ENCODE data around the gene BLOC1S3. TPM values are rescaled to one million over a fixed set of nuclear protein-coding genes. Genes with fewer than 3 reads are reported as not detected.

Gene BLOC1S3
- total and polyA plus RNA-seq, 9 donors, result 1.8 to 8.4 (median 7.2) TPM

DNA sequence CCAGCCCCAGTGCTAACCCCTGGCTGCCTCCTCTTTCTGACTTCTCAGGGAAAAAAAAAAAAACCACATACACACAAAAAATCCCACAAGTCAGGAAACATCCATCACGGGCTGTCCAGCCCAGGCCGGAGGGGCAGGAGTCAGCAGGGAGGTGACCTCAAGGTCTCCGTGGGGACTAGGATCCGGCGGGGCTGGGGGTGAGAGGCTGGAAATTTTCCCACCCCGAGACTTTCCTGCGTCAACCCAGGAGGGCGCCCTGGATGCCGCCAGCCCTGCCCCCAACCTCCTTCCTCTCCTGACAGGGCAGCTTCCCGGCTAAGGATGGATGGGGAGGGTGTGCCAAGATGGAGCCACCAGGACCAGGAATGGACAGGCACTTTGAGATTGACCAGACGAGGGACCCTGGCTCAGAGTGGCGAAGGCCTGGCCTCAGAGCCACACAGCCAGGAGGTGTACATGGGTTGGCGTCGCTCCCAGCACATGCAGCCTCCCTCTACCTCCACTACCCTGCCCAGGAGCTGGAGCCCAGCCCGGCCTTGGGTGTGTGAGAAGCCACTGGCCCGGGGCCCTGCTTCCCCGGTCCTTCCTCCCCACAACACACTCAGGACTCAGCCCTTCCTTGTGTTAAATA lies 33.3 kb downstream of the BLOC1S3 start:
- Histone ChIP-seq H3K27me3 (ENCODE audit: control insufficient read depth, insufficient read depth, low read length) (peaks cover 32% of the 10 kb centered on the region), H3K9me3 (replicated peaks; ENCODE audit: control insufficient read depth, low read depth, low read length) (no peaks in the 10 kb centered on the region), H3K27ac (ENCODE audit: low read length) (peak overlapping the region; percentile 47), H3K4me1 (ENCODE audit: control insufficient read depth, insufficient read depth, low read length) (peaks cover 17% of the 10 kb centered on the region), H3K4me3 (ENCODE audit: low read length) (no peak overlapping the region), H3K36me3 (ENCODE audit: control insufficient read depth, insufficient read depth, low read length) (no peaks in the 10 kb centered on the region)
- 40% methylated on average over 4 of the region's 17 CpGs for WGBS (ENCODE audit: insufficient coverage)
- peak; percentile 25 for DNase-seq

DNA sequence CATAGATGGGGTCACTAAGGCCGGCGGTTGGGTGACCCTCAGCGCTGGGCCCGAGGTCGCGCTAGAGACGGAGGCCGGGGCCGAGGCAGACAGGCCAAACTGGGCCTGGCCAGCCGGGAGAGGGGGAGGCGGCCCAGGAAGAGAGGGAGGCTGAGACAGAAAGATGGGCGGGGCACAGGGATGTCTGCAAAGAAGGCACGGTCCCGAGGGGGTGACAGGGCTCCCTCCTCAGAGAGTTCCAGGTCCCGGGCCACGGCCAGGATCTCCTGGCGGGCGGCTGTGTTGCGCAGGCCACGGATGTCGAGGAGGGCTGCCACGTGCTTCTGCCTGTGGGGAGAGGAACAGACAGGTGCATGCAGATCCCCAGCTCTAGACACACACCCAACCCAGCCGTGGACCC lies 34.4 kb downstream of the BLOC1S3 start:
- WGBS (ENCODE audit: insufficient coverage), result 82% methylated on average over 18 of the region's 23 CpGs
- Histone ChIP-seq H3K27me3 (ENCODE audit: control insufficient read depth, insufficient read depth, low read length) (peaks cover 44% of the 10 kb centered on the region), H3K4me1 (ENCODE audit: control insufficient read depth, insufficient read depth, low read length) (peaks cover 22% of the 10 kb centered on the region), H3K27ac (ENCODE audit: low read length) (no peak overlapping the region), H3K9me3 (replicated peaks; ENCODE audit: control insufficient read depth, low read depth, low read length) (no peaks in the 10 kb centered on the region), H3K36me3 (ENCODE audit: control insufficient read depth, insufficient read depth, low read length) (no peaks in the 10 kb centered on the region), H3K4me3 (ENCODE audit: low read length) (no peak overlapping the region)
- DNase-seq, result no peak

DNA sequence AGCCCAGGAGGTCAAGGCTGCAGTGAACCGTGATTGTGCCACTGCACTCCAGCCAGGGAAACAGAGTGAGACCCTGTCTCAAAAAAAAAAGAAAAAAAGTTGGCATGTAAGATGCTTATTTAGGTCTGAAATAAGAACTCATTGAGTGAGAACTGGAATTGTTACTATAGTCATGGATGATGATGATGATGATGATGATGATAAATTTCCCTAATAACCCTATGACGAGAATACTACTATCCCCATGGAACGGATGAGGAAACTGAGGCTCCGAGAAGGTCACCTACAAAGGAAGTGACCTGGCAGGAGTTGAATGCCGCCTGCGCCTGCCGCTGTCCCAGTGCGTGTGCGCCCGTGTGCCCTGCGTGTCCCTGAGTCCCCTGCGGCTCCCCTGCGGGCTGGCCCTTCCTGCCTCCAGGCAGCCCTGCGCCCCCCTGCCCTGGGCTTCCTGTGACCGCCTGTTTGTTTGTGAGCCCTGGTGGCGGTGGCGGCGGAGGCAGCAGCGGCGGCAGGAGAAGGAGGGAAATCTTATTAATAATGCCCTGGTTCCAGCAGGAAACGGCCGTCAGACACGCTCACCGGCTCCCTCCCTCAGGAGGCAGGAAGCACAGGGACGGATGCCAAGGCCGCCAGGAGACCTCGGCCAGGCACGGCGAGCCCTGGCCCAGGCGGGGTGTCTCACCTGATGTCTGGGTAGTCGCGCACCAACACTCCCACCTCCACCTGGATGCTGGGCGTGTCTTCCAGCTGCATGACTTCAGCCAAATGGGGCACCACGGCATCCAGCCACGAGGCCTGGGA lies 37.0 kb downstream of the BLOC1S3 start:
- H3K9me3 ChIP-seq (replicated peaks; ENCODE audit: control insufficient read depth, low read depth, low read length), result no peaks in the 10 kb centered on the region
- no peaks in the 10 kb centered on the region for H3K36me3 ChIP-seq (ENCODE audit: control insufficient read depth, insufficient read depth, low read length)
- peaks cover 27% of the 10 kb centered on the region for H3K4me1 ChIP-seq (ENCODE audit: control insufficient read depth, insufficient read depth, low read length)
- peaks cover 61% of the 10 kb centered on the region for H3K27me3 ChIP-seq (ENCODE audit: control insufficient read depth, insufficient read depth, low read length)
- WGBS (ENCODE audit: insufficient coverage), result 26% methylated on average over 27 of the region's 35 CpGs
- H3K27ac ChIP-seq (ENCODE audit: low read length), result peak overlapping the region; percentile 13
- no peak overlapping the region for H3K4me3 ChIP-seq (ENCODE audit: low read length)
- peak; percentile 18 for DNase-seq

DNA sequence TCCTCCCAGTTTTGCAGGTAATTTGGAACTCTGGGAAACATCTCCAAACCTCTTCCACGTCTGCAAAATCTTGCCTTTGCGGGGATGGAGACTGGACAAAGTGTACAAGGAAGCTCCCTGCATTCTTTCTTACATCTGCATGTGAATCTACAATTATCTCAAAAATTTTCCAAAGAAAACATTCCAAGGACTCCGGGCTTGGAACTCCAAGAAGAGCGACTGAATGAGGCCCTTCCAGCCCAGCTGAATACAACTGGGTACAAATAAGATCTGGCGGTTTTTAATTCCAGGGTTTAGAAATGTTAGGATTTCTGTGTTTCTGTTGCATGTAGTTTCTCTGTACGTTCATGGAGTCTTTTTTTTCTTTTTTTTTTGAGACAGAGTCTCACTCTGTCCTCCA lies 38.1 kb downstream of the BLOC1S3 start:
- Histone ChIP-seq H3K4me3 (ENCODE audit: low read length) (no peak overlapping the region), H3K36me3 (ENCODE audit: control insufficient read depth, insufficient read depth, low read length) (no peaks in the 10 kb centered on the region), H3K9me3 (replicated peaks; ENCODE audit: control insufficient read depth, low read depth, low read length) (no peaks in the 10 kb centered on the region), H3K27me3 (ENCODE audit: control insufficient read depth, insufficient read depth, low read length) (peaks cover 62% of the 10 kb centered on the region), H3K4me1 (ENCODE audit: control insufficient read depth, insufficient read depth, low read length) (peaks cover 24% of the 10 kb centered on the region), H3K27ac (ENCODE audit: low read length) (no peak overlapping the region)
- DNase-seq, result peak; percentile 58
- WGBS (ENCODE audit: insufficient coverage), result 75% methylated on average over 2 of the region's 6 CpGs

DNA sequence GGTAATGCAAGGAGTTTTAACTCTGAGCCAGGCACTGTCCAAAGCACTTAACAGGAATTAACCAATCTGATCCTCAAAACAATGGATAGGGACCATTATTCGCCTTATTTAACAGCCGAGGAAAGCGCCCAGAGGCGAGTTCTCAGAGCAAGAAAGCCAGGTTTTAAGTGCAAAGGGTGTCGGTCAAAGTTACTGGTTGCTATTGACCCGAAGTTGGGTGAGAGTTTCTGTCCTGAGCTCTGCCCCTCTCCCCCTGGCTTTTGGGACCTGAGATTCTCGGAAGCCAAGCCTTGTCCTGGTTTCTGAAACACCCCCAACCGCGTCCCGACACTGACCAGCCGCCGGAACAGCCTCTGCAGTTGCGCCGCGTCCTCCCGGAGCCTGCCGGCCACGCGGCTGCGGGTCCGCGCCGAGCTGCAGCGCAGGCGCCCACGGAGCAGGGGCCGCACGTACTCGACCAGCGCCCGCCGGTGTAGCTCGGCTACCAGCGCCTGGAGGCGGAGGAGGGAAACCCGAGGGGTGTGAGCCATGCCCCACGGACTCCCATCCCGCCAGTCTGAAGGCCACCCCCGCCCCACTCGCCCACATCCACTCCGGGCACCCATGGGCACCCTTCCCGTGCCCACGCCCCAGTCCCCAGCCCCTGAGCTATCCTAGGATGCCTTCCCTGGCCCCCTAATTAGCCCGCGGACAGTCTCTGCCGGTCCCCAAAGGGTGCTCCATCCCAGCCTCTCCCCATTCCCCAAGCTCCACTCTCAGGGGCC lies 38.8 kb downstream of the BLOC1S3 start:
- H3K36me3 ChIP-seq (ENCODE audit: control insufficient read depth, insufficient read depth, low read length), result no peaks in the 10 kb centered on the region
- no peak overlapping the region for H3K4me3 ChIP-seq (ENCODE audit: low read length)
- peaks cover 17% of the 10 kb centered on the region for H3K4me1 ChIP-seq (ENCODE audit: control insufficient read depth, insufficient read depth, low read length)
- 14% methylated on average over 44 of the region's 46 CpGs for WGBS (ENCODE audit: insufficient coverage)
- H3K9me3 ChIP-seq (replicated peaks; ENCODE audit: control insufficient read depth, low read depth, low read length), result no peaks in the 10 kb centered on the region
- DNase-seq, result no peak
- peaks cover 61% of the 10 kb centered on the region for H3K27me3 ChIP-seq (ENCODE audit: control insufficient read depth, insufficient read depth, low read length)
- no peak overlapping the region for H3K27ac ChIP-seq (ENCODE audit: low read length)

DNA sequence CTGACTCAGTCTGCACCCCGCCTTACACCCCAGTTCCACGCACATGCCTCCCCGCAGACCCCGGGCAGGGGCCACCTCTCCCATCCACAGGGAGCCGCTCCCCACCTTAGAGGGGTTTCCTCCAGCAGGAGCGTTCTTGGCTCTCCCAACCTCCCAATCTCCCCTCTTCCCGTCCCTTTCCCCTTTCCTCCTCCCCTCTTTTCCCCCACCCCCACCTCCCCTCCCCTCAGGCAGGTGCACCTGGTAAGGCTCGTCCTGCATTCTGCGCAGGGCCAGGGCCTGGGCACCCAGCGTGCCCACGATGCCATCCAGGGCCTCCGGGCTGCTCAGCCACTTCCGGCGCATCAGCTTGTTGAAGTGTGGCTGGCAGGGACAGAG lies 39.4 kb downstream of the BLOC1S3 start:
- Histone ChIP-seq H3K4me3 (ENCODE audit: low read length) (no peak overlapping the region), H3K4me1 (ENCODE audit: control insufficient read depth, insufficient read depth, low read length) (peaks cover 17% of the 10 kb centered on the region), H3K27me3 (ENCODE audit: control insufficient read depth, insufficient read depth, low read length) (peaks cover 64% of the 10 kb centered on the region), H3K9me3 (replicated peaks; ENCODE audit: control insufficient read depth, low read depth, low read length) (no peaks in the 10 kb centered on the region), H3K27ac (ENCODE audit: low read length) (no peak overlapping the region), H3K36me3 (ENCODE audit: control insufficient read depth, insufficient read depth, low read length) (no peaks in the 10 kb centered on the region)
- 23% methylated on average over 10 of the region's 14 CpGs for WGBS (ENCODE audit: insufficient coverage)
- no peak for DNase-seq

DNA sequence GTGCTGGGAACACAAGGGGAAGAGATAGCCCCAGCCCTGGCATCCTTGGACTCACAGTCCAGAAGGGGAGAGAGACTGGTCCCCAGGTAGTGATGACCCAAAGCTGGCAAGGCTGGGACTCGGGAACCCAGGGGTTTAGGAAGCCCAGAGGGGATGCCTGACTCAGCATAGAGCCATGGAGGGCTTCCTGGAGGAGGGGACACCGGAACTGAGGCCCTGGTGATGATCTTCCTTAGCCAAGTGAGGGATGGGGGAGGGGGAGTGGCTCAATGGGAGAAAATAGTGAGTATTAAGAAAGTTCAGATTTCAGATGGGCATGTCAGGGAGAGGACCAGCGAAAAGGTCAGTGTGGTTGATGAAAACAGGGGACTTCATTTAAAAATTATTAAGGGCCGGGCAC lies 39.8 kb downstream of the BLOC1S3 start:
- H3K36me3 ChIP-seq (ENCODE audit: control insufficient read depth, insufficient read depth, low read length), result no peaks in the 10 kb centered on the region
- no peak overlapping the region for H3K27ac ChIP-seq (ENCODE audit: low read length)
- H3K4me3 ChIP-seq (ENCODE audit: low read length), result no peak overlapping the region
- H3K27me3 ChIP-seq (ENCODE audit: control insufficient read depth, insufficient read depth, low read length), result peaks cover 66% of the 10 kb centered on the region
- 47% methylated on average over 4 of the region's 4 CpGs for WGBS (ENCODE audit: insufficient coverage)
- no peak for DNase-seq
- H3K4me1 ChIP-seq (ENCODE audit: control insufficient read depth, insufficient read depth, low read length), result peaks cover 17% of the 10 kb centered on the region
- H3K9me3 ChIP-seq (replicated peaks; ENCODE audit: control insufficient read depth, low read depth, low read length), result no peaks in the 10 kb centered on the region

DNA sequence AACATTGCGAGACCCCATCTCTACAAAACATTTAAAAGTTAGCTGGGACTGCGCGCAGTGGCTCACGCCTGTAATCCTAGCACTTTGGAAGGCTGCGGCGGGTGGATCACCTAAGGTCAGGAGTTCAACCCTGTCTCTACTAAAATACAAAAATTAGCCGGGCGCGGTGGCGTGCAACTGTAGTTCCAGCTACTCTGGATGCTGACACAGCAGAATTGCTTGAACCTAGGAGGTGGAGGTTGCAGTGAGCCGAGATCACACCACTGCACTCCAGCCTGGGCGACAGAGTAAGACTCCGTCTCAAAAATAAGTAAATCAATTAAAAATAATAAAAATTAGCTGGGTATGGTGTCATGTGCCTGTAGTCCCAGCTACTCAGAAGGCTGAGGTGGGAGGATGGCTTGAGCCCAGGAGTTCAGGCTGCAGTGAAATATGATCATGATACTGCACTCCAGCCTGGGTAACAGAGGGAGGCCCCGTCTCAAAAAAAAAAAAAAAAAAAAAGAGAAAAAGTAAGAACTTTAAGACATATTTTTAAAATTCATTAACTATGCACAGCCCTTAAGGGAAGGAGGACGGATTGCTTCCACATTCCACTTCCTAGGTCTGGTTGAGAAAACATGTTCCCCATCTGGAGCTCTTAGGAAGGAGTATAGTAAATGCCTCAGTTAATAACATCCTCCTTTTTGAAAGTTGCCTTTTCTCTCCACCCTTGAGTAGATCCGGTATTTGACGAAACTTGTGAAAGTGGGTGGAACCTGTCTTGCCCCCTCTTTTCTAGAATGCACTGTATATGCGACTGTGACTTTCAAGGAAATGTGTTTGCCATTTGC lies 40.5 kb downstream of the BLOC1S3 start:
- no peaks in the 10 kb centered on the region for H3K36me3 ChIP-seq (ENCODE audit: control insufficient read depth, insufficient read depth, low read length)
- no peak overlapping the region for H3K4me3 ChIP-seq (ENCODE audit: low read length)
- H3K27ac ChIP-seq (ENCODE audit: low read length), result no peak overlapping the region
- DNase-seq, result no peak
- peaks cover 64% of the 10 kb centered on the region for H3K27me3 ChIP-seq (ENCODE audit: control insufficient read depth, insufficient read depth, low read length)
- no peaks in the 10 kb centered on the region for H3K9me3 ChIP-seq (replicated peaks; ENCODE audit: control insufficient read depth, low read depth, low read length)
- WGBS (ENCODE audit: insufficient coverage), result 64% methylated on average over 10 of the region's 18 CpGs
- peaks cover 17% of the 10 kb centered on the region for H3K4me1 ChIP-seq (ENCODE audit: control insufficient read depth, insufficient read depth, low read length)

DNA sequence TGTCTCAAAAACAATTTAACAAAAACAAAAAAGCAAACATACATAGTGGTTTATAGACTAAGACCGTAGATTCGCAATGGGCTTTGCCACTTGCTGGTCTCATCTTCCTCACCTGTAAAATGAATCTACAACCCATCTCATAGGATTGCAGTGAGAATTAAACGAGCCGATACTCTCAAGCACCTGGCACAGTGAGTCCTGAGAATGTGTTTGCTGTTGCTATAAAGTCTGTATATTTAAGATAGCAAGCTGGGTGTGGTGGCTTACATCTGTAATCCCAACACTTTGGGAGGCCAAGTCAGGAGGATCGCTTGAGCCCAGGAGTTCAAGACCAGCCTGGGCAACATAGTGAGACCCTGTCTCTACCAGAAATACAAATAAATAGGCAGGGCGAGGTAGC lies 44.1 kb downstream of the BLOC1S3 start:
- H3K27ac ChIP-seq (ENCODE audit: low read length), result no peak overlapping the region
- peaks cover 31% of the 10 kb centered on the region for H3K27me3 ChIP-seq (ENCODE audit: control insufficient read depth, insufficient read depth, low read length)
- no peaks in the 10 kb centered on the region for H3K9me3 ChIP-seq (replicated peaks; ENCODE audit: control insufficient read depth, low read depth, low read length)
- no peak overlapping the region for H3K4me3 ChIP-seq (ENCODE audit: low read length)
- H3K36me3 ChIP-seq (ENCODE audit: control insufficient read depth, insufficient read depth, low read length), result no peaks in the 10 kb centered on the region
- H3K4me1 ChIP-seq (ENCODE audit: control insufficient read depth, insufficient read depth, low read length), result peaks cover 6% of the 10 kb centered on the region
- DNase-seq, result no peak
- WGBS (ENCODE audit: insufficient coverage), result 89% methylated on average over 3 of the region's 6 CpGs
